HG02943 (cell line): ENCODE data around the gene CEMP1.

ENCODE experiments used
- ATAC-seq: cut with Tn5 transposase; IDR thresholded peaks from one replicate; pipeline ENCODE4 v1.9.1; 2021; ENCODE audit warnings: mild to moderate bottlenecking, low read depth, moderate library complexity; ENCODE audit not compliant: unreplicated experiment

CEMP1 gene

DNA sequence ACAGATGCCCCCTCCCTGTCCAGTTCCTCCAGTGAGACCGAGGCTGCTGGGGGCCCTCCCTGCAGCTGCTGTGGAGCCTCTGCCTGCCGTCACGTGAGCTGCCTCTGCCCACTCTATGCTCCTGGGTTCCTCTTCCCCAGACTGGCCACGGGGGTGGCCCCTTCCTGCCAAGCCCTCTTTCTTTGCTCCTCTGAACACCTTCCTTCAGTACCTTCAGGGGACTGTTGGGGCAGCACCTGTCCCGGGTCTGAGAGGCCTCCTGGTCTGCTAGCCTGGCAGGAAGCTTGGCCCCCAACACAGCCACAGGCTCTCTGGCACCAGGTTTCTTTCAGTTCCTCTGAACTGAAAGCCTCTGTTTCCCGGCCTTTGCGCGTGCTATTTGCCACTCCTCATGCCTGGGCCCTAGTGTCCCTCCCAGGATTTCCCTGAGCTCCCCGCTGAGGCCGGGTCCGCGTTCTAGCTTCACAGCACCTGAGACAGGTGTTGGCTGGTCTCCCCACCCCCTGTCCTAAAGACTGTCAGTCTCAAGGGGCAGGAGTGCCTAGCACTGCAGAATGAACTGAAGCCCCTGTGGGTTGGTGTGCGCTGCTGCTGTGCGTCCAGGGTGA is 24.1 kb downstream of the CEMP1 start:
- no peak for ATAC-seq

- ATAC-seq = no peak
Observed at GRCh38 chr16:2505695-2506094, 25.5 kb downstream of the CEMP1 start.

- ATAC-seq = no peak
Observed at GRCh38 chr16:2501946-2502895, 29.0 kb downstream of the CEMP1 start.

DNA sequence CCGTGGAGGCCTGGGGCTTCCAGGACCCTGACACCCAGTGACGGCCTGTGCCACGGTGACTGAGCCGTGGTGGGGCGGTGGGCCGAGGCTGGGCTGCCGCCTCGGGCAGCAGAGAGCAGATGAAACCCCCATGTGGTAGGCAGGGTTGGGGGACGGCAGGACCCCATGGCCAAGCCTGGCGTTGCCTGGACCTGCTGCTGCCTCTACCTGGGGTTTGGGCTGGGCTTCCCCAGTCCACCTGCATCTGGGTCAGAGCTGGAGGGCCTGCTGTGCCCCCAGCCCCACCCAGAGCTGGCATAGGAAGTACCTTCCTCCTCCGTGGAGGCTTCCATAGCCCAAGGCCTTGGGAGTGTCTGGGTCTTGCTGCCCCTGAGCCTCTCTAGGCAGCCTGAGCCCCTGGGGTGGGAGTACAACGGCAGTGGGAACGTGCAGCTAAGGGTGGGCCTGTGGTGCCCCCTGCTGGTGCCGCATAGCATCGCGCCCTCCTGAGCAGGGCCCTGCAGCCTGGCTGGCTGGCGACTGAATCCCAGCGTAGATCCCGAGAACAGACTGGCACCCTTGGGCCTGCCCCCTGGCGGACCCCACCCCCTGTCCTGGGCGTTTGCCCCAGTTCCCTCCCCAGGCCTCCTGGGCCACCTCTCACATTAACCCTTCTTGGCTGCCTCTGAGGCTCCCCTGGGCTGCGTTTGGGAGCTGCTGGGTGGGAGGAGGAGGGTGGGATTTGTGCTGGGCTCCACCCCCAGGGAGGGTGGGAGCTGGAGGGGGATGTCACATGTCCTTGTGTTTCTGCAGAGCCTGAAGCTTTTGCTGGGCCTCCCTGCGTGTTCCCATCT is 30.1 kb downstream of the CEMP1 start:
- no peak for ATAC-seq

- no peak for ATAC-seq
Observed at GRCh38 chr16:2500430-2500917, 30.7 kb downstream of the CEMP1 start.

DNA sequence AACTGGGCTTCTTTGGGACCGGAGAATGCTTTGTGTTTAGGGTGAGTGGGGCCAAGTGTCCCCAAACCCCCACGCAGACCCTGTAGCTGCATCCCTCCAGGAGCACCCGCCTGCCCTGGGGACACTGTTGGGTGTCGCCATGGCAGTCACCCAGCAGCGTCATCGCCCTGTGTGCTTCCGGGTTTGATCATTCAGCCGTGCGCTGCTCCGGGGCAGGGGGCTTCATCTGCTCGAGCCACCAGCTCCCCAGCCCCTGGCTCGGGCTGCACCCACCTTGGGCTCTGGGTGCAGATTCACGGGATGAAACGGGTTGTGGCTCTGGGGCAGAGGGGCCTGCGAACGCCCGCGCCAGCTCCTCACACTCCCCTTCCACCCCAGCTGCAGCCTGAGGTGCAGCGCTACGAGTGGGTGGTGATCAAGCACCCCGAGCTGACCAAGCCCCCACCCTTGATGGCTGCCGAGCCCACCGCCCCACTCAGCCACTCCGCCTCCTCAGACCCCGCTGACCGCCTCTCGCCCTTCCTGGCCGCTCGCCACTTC is 31.2 kb downstream of the CEMP1 start:
- ATAC-seq = no peak

DNA sequence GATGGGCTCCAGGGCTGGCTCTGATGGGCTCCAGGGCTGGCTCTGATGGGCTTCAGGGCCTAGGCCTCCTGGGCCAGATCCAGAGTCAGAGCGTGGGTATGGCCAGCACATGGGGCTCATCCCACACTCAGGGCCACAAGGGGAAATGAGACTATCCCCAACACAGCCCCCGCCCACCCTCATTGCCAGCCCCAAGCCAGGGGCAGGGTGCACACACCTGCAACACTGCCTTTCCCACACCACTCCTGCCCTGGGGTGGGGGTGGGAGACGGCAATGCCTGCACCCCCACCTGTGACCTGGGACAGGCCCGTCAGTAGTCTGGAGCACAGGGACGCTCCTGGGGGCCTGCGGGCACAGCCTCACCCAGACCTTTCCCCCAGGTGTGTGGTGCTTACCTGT is 31.8 kb downstream of the CEMP1 start:
- ATAC-seq = no peak

- no peak for ATAC-seq
Observed at GRCh38 chr16:2498531-2499253, 32.5 kb downstream of the CEMP1 start.

- ATAC-seq = no peak
Observed at GRCh38 chr16:2497695-2498484, 33.3 kb downstream of the CEMP1 start.

DNA sequence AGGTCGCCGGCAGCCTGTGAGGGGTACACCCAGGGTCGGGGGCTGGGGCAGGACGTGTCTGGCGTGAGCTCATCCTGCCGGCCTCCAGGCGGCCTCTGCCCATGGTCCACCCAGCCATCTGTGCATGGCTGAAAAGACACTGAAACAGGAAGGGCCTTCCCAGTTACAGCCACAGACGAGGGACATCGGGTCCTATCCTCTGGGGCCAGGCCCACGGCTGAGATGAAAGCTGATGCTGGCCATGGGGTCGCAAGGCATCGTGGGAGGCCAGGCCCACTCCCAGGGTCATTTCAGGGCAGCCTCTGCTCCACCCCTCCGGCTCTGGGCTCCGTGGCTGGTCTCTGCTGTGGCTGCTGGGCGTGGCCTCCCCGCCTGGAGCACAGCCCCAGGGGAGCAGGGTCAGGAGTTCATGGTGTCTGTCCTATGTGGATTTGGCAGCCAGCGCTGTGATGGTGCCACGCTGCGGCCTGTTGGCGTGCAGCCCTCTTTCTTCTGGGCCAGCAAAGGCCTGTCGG is 34.0 kb downstream of the CEMP1 start:
- ATAC-seq = no peak

DNA sequence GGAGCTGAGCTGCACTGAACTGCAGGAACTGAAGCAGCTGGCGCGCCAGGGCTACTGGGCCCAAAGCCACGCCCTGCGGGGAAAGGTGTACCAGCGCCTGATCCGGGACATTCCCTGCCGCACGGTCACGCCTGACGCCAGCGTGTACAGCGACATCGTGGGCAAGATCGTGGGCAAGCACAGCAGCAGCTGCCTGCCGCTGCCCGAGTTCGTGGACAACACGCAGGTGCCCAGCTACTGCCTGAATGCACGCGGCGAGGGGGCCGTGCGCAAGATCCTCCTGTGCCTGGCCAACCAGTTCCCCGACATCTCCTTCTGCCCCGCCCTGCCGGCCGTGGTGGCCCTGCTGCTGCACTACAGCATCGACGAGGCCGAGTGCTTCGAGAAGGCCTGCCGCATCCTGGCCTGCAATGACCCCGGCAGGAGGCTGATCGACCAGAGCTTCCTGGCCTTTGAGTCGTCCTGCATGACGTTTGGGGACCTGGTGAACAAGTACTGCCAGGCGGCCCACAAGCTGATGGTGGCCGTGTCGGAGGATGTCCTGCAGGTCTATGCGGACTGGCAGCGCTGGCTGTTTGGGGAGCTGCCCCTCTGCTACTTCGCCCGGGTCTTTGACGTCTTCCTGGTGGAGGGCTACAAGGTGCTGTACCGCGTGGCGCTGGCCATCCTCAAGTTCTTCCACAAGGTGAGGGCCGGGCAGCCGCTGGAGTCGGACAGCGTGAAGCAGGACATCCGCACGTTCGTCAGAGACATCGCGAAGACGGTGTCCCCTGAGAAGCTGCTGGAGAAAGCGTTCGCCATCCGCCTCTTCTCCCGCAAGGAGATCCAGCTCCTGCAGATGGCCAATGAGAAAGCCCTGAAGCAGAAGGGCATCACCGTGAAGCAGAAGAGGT is 34.7 kb downstream of the CEMP1 start:
- no peak for ATAC-seq

DNA sequence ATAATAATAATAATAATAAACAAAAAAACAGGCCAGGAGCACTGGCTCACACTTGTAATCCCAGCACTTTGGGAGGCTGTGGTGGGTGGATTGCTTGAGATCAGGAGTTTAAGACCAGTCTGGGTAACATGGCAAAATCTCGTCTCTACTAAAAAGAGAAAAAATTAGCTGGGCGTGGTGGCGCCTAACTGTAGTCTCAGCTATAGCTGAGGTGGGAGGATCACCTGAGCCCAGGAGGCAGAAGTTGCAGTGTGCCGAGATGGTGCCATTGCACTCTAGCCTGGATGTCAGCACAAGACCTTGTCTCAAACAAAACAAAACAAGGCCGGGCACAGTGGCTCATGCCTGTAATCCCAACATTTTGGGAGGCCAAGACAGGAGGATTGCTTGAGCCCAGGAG is 36.2 kb downstream of the CEMP1 start:
- ATAC-seq = no peak

DNA sequence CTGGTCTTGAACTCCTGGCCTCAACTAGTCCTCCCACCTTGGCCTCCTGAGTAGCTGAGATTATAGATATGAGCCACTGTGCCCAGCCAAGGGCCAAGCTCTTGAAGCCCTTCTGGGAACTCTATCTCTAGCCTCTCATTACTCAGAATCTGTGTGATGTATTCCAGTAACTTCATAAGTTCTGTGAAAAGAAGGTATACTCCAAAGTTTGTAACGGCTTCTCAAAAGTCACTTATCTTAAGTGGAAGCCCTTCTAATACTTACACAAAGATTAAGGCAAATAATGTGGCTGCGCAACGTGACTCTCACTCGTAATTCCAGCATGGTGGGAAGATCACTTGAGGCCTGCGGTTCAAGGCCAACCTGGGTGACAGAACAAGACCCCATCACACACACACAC is 36.6 kb downstream of the CEMP1 start:
- ATAC-seq = no peak

- ATAC-seq = no peak
Observed at GRCh38 chr16:2493605-2494004, 37.6 kb downstream of the CEMP1 start.

DNA sequence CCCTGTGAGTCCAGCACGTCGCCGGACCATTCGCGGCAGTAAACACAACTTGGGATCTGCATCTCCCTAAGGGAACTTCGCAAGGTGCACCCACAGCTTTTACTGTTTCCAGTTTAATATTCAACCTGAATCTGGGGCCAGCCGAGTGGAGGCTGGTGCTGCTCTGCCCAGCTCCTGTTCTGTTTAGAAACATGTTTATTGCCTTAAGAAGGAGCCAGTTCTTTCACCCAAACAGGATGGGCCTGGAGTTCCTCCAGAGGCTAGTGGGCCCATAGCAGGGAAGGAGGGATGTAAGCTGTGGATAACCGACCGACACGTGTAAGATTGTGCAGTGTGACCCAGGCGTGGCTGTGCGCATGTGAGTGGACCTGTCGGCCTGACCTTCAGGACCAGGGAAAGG is 38.9 kb downstream of the CEMP1 start:
- ATAC-seq = no peak

- ATAC-seq = no peak
Observed at GRCh38 chr16:2490190-2491105, 40.8 kb downstream of the CEMP1 start.

DNA sequence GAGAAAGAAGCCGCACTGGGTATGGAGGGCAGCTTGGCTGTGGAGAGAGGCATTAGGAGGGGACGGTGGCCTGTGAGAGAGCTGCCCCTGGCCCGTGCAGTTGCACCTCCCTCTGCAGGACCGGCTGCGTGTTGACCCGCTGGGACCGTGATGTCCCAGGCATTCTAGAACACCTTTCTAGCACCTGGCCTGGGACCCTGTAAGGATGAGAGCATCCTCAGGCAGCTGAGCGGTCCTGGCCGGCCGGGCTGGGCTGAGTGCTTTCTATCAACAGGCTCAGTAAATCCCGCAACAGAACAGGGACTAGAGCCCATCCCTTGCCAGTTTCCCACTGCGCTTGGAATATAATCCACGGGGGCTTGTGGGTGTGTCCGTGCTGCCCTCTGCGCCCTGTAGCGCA is 41.6 kb downstream of the CEMP1 start:
- ATAC-seq = no peak
